GM21526 (cell line): ENCODE results near the gene PLXNB2.

Experiments used
- ATAC-seq: cut with Tn5 transposase; IDR thresholded peaks from one replicate; pipeline ENCODE4 v1.9.1; 2021; ENCODE audit warnings: moderate library complexity; ENCODE audit not compliant: unreplicated experiment, low FRiP score

Gene PLXNB2

DNA sequence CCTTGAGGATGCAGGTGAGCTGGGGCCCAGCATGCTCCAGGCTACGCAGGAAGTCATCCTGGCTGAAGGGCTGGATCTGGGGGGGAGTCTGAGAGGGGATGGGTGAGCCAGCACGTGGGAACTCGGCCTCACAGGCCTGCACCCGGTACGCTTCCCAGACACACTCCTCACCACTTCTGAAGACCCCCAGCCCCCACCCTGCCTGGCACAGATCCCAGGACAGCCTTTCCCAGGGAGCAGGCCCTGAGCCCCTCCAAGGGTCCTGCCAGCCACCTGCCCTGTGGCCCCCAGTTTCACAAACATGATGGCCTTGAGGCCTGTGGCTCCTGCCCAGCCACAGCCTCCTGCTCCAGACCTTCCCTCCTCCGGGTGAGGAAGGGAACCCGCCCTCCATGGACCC is 5.6 kb upstream of the PLXNB2 start:
- no peak for ATAC-seq

DNA sequence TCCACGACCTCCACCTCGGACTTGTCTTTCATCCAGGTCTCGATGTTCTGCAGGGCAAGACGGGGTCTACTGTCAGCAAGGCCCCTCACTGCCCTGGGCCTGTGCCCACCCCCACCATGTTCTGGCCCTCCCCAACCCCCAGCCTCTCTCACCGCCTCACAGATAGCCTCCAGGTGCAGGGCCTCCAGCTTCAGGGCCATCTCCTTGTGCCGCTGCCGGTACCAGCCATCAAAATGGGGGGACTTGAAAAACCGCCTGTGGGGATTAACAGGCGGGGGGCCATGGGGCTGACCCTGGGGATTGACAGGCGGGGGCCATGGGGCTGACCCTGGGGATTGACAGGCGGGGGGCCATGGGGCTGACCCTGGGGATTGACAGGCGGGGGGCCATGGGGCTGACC is 4.9 kb upstream of the PLXNB2 start:
- ATAC-seq = no peak

DNA sequence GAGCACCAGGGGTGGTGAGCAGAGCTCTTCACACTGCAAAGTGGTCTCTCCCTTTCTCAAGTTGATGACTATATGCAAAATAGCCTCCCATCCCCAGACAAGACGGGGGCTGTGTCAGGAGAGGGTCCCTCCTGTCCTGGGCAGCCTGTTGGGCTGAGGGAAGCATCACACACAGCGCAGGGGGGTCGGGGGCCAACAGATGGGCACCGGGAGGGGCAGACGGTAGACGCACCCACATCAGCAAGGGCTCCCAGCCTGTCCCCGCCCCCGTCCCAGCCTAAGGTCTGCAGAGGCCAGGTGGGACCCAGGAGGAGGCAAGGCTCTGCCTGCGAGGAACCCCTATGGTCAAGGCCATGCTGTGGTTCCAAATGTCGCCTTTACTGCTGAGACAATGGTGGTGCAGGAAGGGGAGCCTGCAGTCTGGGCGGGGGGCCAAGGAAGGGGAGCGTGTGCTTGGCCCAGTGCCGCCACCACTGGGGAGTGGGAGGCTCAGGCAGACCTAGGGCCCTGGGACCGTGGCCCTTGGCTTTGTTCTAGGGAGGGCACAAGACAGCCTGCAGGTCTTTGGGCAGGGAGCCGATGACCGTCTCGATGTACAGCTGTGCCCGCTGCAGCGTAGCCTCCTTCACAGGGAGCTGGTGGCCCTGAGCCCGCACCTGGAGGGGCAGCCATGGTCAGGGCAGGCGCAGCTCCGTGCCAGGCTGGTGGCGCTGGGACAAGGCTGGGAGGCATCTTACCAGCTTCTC is 4.3 kb upstream of the PLXNB2 start:
- ATAC-seq = no peak

DNA sequence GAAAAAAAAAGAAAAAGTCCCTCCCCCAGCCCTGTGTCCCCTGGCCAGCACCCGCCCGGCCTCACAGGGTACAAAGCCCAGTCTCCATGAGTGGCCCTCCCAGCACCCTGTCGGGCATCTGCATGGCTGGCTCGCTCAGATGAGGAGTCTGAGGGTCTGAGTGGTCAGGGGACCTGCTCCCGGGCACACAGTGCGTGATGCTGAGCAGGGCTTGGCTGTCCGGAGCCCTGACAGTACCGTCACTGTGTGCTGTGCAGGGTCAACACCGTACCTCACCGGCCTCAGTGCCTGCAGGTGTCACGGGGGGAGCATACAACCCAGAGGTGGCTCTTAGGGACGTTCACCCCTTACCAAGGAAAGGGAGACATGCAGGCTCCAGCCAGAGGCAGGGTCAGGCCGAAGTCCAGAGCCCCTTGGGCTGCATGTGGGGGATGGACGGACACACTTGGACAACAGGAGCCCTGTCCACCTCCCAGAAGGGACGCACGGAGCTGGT is 3.6 kb upstream of the PLXNB2 start:
- ATAC-seq = no peak

DNA sequence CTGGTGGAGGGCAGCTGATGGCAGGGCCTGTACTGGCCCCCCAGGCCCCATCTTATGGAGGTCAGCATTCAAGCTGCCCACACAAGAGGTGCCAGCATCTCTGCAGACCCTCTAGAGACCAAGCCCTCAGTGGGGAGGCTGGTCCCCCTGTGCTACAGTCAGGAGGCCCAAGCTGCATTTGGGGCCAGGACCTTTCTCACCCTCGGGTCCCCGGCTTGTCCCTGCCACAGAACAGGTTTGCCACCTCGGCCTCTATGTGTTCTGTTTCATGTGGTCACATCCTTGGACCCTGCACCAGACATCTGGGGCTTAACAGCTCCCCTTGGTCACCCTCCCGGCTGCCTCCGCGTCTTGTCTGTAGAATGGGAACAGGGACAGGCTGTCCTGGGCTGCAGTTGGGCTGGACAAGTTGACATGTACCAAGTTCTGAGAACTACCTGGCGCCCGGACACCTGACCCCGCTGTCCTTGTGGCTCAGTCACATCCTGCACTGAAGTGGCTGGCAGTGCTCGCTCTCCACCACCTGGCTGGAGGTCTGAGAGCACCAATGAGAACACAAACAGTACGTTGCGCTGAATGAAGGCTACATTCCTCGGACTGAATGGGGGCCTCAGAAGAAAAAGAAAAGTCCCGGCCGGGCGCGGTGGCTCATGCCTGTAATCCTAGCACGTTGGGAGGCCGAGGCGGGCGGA is 2.7 kb upstream of the PLXNB2 start:
- ATAC-seq = no peak

DNA sequence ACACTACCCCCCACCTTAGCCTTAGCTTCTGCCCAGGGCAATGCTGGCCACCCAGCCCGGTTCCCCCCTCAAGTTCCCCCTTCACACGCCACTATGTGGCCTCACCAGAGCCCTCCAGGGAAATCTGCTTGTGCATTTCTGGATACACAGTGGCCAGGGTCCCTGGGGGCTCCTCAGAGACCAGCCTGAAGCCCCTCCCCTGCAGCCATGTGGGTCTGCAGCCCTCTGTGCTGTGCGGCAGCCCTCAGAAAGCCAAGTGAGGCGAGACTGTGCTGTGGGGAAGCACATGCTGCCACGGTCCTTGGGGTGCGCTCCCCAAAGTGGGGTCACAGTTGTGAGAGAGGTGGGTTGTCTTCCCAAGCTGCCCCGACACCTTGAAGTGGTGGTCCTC is 2.1 kb upstream of the PLXNB2 start:
- ATAC-seq = no peak

DNA sequence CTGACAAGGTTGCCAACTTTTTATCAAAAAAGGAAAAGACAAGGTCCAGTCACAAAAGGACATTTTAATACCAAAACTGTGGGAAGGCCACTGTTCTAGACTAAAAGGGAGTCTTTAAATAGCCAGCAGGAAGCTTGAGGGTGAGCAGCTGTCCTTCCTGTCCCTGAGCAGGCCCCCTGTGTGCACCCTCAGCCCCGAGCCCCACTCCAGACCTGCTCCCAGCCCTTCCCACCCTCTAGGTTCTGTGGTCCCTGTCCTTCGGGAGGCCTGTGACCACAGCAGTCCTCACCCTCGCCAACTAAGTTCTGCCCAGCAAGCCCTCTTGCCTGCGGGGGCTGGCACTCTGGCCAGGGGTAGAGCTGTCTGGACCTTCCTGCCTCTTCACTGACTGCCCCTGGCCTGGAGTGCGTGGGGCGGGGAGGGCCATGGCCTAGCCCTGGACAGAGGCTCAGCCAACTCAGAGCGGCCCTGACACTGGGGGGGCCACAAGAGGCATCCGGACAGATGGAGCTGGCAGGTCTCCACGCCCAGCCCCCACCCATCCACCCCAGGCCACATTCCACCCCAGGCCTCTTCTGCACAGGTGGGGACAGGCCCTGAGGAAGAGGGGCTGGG is 1.6 kb upstream of the PLXNB2 start:
- ATAC-seq = no peak

DNA sequence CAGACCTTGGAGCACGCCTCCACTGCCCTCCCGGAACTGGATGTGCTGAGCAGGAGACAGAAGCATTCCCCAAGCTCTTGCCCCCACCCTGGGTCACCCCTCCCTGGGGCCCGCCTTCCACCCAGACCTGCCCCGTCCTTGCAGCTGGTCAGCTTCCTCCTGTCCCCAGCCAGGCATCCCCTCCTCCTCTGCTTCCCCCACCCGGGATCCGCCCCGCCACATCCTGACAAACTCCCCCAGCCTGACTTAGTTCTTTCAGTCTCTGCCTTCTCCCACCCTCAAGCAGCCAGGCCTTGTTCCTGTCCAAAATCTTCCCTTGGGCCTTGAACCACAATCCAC is 1.1 kb upstream of the PLXNB2 start:
- no peak for ATAC-seq

DNA sequence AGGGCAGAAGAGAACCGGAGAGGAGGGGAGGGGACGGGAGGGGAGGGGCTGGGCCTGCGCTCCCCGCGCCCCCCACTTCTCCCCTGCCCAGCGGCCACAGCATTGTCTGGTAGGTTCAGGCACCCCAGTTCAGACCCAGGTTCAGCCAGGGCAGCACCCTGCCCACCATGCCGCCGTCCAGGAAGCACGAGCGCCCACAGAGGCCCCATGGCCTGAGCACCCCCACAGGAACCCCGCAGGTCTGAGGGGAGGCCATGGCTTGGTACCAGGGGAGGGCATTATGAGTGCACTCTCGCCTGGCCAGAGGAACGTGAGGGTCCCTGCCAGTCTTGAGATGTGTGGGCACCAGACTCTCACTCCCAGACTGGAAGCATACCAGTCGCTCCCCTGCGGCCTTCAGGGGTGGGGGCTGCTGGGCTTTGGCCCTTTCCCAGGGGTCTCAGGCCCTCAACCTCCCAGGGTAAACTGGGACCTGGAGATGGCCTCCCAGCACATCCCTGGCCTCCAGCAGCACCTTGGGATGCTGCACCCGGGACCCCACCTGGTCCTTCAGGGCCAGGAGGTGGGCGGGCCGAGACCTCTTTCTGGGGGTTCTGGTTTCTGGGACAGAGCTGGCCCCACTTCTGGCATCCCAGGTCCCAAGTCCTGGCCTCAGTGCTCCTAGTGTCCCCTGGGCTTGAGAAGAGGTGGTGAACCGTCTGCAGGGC is 597 bp upstream of the PLXNB2 start:
- no peak for ATAC-seq

DNA sequence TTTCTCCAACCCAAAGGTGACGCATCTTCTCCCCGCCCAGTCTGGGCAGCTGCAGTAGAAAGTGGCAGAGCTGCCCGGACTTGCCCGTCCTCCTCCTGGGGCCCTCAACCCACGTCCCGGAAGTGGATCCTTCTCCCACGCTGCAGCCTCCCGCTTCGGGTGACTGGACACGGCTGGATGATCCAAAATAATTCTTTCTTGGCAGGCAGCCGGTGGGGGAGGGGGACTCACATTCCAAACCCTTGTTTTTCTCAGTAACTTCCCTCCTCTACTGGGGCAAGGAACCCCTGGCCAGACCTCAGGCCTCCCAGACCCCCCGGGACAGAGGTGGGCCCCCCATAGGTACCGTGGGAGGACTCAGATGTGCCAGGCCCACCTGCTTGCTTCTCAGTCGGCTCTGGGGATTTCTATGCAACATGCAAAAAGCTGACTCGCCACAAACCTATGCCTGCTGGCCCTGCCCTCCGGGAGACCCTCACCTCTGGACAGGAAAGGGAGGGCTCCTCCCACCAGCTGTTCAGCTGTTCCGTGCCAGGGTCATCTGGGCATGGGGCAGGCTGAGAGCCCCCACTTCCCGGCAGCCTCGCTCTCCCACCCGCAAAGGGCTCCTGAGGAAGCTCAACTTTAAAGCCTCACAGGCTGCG is 1.4 kb downstream of the PLXNB2 start:
- ATAC-seq = no peak

DNA sequence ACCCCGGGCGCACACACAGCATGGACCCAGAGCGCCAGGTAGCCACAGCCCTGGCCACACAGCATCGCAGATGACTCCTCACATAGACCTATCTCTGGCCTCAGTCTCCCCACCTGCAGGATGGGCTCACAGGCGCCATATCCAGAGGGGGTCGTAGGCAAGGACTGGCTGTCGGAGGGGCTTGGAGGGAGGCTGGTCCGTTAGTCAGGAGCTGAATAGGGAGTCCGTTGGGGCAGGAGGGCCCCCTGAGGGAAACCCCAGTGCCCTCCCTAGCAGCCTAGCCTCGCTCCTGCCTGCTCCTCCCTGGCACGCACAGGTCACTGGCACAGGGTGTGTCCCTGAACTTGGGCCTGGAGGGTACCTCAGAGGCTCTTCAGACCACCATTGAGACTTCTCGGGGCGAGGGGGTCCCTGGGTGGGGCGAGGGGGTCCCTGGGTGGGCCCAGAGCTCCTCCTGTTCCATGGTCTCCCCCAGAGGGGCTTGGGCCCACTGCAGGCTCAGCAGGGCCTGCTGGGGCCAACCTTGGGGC is 2.0 kb downstream of the PLXNB2 start:
- no peak for ATAC-seq

DNA sequence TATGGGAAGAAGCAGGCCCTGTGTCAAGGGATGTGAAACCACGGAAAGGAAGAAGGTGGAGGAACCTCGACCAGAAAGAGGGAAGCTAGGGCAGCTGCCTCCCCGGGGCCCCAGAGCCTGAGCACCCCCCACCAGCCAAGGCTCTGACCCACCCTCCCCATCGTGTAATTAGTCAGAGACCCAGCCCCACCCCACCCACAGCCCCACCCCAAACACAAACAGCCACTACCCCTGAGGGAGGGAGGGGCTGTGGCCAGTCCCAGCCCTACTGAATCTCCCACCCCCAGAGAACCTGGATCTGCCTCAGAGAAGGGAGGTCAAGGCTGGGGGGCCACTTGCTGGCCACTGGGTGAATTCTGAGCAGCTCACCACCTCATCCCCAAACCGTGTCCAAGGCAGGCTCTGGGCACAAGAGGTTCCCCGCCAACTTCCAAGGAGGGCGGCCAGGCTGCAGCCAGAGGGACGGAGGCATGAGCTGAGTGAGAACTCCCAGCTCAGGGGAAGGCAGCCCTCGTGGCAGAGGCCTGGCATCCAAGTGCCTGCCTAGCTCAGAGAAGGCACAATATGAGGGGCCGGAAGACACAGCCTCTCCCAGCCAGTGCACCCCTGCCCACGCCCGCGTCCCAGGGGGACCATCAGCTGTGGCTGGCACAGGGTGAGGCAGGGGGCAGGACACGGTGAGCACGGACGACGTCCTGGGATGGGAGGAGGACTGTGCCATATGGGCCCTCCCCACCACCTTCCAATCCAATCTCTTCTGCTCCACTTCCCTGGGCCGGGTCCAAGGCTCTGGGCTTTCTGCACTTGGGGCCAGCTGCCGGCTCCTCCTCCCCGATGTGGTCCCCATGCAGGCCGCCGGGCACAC is 2.7 kb downstream of the PLXNB2 start:
- no peak for ATAC-seq

DNA sequence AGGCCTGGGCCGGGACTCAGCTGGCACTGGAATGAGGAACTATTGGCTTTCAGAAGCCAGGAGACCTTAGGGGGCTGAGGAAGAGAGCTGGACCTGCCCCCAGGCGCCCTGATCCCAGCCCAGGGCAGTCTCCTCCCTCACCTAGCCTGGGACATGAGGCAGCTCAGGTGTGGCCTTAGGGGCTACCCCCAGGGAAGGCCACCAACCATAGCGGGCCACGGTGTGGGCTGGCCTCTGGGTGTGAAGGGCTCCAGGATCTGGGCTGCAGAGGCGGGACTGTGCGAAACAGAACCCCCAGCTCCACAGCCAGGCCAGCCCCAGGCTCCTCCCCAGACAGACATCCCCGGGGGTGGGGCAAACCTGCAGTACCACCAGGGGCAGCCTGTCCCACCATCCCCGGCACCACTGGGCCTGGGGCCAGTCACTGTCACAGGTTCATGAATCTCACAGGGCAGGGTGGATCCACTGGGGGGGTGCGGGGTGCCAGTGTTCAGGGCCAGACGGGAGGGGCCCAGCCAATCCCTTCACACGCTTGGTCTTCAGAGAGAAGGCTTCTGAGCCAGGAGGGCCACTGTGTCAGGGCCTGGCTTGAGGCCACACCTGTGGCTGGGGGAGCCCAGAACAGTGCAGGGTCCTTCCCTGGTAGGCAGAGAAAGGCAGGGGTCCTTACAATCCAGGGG is 3.5 kb downstream of the PLXNB2 start:
- ATAC-seq = no peak

DNA sequence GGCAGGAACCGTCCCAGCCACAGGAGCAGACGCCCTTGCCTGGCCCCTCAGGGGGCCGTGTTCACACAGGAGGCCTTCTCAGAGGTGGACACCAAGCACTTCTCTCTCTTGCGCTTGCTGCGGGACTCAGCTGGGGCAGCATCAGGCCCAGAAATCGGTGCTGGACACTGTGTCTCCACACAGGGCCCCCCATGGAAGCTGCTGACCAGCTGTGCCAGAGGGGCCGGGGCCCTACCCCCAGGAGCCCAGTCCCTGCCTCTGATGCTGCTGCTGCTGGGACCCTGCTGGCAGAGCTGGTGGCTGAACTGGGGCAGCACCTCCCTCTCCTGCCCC is 4.0 kb downstream of the PLXNB2 start:
- ATAC-seq = no peak

DNA sequence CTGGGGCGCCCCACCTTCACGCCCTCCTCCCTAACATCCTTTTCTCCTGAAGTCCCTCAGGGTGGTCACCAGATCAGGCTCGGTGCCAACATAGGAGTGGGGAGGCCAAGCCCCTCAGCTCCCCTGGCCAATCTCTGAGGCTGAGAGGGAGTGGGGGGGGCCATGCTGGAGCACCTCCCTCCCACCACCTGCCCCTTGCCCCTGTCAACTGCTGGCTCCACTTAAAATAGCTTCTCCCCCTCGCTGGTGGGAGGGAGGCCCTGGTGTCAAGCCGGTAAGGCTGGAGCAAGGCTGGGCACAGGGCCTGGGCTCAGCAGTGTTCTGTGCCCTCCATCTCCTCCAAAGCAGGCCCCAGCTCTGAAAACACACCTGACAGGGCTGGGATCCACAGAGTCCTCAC is 4.9 kb downstream of the PLXNB2 start:
- no peak for ATAC-seq

DNA sequence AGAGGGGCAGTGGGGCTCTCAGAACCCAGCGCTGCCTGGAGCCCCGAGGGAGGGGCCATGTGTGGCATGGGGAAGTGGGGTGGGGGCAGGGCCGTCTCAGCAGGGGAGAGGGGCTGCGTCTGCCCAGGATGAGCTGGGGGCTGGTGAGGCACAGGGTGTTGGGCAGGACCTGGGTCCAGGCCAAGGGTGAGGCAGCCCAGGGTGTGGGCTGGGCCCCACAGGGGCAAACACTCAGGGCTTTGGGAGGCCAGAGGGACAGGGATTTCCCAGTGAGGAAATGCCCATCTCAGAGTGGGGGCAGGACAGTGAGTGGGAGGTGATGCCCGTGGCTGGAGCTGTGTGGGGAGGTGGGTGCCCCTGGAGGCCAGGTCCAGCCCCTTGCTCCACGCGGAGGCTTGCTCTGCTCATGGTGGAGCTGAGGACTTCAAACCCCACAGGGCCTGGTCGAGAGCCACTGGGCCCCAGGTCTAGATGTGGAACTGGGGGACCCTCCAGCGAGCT is 5.4 kb downstream of the PLXNB2 start:
- ATAC-seq = no peak

DNA sequence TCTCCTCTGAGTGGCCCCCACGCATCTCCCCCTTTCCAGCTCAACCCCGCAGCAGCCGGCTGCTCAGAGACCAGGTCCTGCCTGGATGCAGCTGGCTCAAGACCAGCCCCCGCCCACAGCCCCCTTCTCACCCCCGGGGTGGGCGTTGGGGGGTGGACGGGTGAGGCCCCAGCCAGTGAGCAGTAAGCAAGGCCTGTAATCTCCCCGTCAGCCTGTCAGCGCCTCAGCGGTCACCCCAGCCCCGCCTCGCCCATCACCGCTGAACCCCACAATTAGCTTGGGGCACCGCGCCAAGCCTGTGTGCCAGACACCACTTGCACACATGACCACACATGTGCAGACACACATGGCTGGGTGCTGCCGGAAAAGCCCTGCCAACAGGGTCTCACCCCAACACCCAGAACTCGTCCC is 5.9 kb downstream of the PLXNB2 start:
- no peak for ATAC-seq

DNA sequence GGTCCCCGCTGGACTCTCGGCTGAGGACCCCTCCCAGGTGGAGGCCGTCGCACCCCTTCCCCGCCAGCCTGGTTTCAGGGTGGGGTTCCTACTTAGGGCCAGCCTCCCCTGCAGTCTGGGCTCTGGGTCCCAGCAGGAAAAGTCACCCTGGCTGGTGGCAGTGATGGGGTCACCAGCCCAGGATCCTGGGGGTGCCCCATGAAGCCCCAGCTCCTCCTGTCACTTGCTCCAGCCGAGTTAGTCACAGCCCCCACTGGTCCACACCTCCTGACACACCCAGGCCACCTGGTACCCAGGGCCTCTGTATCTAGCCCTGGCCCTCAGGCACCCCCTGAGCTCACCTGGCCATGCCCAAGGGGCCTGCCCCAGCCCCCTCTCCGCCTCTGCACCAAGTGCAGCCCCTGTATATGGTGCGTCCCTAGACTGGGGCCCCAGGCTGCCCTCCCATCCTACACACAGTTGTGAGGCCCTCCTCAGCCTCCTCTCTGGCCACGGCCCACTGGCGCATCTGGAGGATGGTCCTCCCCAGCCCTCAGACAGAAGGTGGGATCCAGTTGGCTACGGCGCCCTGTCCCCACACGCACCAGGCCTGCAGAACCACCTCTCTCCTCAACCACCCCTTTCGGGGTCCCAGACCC is 6.7 kb downstream of the PLXNB2 start:
- ATAC-seq = no peak
